Body of pancreas (tissue), 4 donors: ENCODE measurements around the gene DCDC2.

Source experiments
- POLR2A ChIP-seq, 3 donors: fragments of 450-650 bp; IDR thresholded peaks; one replicate each; pipeline ENCODE4 v1.6.1; 2016; ENCODE audit warnings: antibody characterized with exemption in 3 of 3, mild to moderate bottlenecking in 2 of 3
- TF ChIP-seq, protein P1 (sequence below), 7 experiments: fragments of 450-650 bp in 4 of 7; fragments of 200-600 bp in 3 of 7; sonication (generic) in 3 of 7; IDR thresholded peaks; one replicate each; pipeline ENCODE4 v1.5.1; 2016 to 2019; ENCODE audit warnings: antibody characterized with exemption in 7 of 7

DNA sequence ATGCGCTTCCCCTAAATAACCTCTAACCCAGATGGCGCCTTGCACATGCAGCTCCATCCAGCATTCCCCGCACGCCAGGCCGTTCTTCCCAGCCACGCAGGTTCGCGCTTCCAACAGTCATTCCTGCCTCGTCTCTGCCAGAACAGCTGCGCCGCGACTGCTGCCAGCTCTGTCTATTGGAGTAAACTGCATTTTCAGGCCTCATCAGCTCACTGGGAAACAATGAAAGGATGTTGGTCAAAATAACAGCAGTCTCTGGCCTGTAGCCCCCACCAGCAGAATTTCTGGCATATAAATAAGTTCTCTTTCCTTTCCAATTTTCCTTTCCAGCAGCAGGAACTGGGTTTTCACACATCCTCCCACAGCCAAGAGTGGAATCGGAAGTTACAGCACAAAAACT, 217.3 kb downstream of the DCDC2 start:
- no peak for TF ChIP-seq POLR2A (IDR thresholded peaks at IDR 0.05)
- TF ChIP-seq, protein P1, sequence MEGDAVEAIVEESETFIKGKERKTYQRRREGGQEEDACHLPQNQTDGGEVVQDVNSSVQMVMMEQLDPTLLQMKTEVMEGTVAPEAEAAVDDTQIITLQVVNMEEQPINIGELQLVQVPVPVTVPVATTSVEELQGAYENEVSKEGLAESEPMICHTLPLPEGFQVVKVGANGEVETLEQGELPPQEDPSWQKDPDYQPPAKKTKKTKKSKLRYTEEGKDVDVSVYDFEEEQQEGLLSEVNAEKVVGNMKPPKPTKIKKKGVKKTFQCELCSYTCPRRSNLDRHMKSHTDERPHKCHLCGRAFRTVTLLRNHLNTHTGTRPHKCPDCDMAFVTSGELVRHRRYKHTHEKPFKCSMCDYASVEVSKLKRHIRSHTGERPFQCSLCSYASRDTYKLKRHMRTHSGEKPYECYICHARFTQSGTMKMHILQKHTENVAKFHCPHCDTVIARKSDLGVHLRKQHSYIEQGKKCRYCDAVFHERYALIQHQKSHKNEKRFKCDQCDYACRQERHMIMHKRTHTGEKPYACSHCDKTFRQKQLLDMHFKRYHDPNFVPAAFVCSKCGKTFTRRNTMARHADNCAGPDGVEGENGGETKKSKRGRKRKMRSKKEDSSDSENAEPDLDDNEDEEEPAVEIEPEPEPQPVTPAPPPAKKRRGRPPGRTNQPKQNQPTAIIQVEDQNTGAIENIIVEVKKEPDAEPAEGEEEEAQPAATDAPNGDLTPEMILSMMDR (IDR thresholded peaks at IDR 0.05) = no peak
